OCI-LY3 (cell line): Measurements from ENCODE around the gene UMPS.
"Not testable (repeated sequence)": the region's sequence is repeated elsewhere in the genome, so short reads cannot be mapped to it uniquely, and the experiment has no call there.

ENCODE experiments used
- H2AFZ ChIP-seq: fragments of 200-600, 300-600 bp; shearing (Covaris generic); 2 replicates; pipeline ENCODE4 v1.6.0; 2014; ENCODE audit warnings: antibody characterized with exemption, low read depth, low read length
- H3K27ac ChIP-seq: fragments of 200-600, 300-600 bp; sonication (generic); 2 replicates; pipeline ENCODE4 v1.5.1; 2014; ENCODE audit warnings: mild to moderate bottlenecking, low read length, moderate library complexity, mixed read lengths
- H3K27me3 ChIP-seq: fragments of 200-600, 300-600 bp; sonication (generic); 2 replicates; pipeline ENCODE4 v1.6.1; 2014; ENCODE audit warnings: low read depth, low read length, mixed read lengths
- H3K36me3 ChIP-seq: fragments of 200-600, 300-600 bp; sonication (generic); replicated peaks from 2 replicates; pipeline ENCODE3; 2014; ENCODE audit warnings: low read depth, low read length, mixed read lengths
- H3K4me1 ChIP-seq: fragments of 300-600, 200-600 bp; sonication (generic); 2 replicates; pipeline ENCODE4 v1.6.1; 2014; ENCODE audit warnings: low read length, mixed read lengths
- H3K4me2 ChIP-seq: fragments of 200-600, 300-600 bp; sonication (generic); 2 replicates; pipeline ENCODE4 v1.6.1; 2014; ENCODE audit warnings: low read length, mixed read lengths
- H3K4me3 ChIP-seq: fragments of 300-600, 200-600 bp; sonication (generic); 2 replicates; pipeline ENCODE4 v1.5.1; 2014; ENCODE audit warnings: antibody characterized with exemption, mild to moderate bottlenecking, low read length, moderate library complexity
- H3K79me2 ChIP-seq: fragments of 300-600, 200-600 bp; shearing (Covaris generic); 2 replicates; pipeline ENCODE4 v1.6.1; 2014; ENCODE audit warnings: mild to moderate bottlenecking, low read length, mixed read lengths
- H3K9ac ChIP-seq: fragments of 300-600, 200-600 bp; shearing (Covaris generic); 2 replicates; pipeline ENCODE4 v1.6.0; 2014; ENCODE audit warnings: mild to moderate bottlenecking, low read length, moderate library complexity
- H3K9me3 ChIP-seq: fragments of 200-600, 300-600 bp; shearing (Covaris generic); 2 replicates; pipeline ENCODE4 v1.6.1; 2014; ENCODE audit warnings: low read length, mixed read lengths; ENCODE audit not compliant: insufficient read depth
- H4K20me1 ChIP-seq: fragments of 200-600, 300-600 bp; sonication (generic); 2 replicates; pipeline ENCODE4 v1.6.1; 2016; ENCODE audit warnings: low read length, mixed read lengths; ENCODE audit not compliant: insufficient read depth
- EZH2phosphoT487 ChIP-seq: fragments of 200-600 bp; shearing (Covaris generic); IDR thresholded peaks from 2 replicates; pipeline ENCODE4 v1.6.1; 2018; ENCODE audit warnings: antibody characterized with exemption, mixed run types, low read depth
- TF ChIP-seq, protein P1 (sequence below): fragments of 200-600, 300-600 bp; sonication (generic); IDR thresholded peaks from 2 replicates; pipeline ENCODE4 v1.5.1; 2014; ENCODE audit warnings: antibody characterized with exemption, low read length, low read depth

The UMPS gene

DNA sequence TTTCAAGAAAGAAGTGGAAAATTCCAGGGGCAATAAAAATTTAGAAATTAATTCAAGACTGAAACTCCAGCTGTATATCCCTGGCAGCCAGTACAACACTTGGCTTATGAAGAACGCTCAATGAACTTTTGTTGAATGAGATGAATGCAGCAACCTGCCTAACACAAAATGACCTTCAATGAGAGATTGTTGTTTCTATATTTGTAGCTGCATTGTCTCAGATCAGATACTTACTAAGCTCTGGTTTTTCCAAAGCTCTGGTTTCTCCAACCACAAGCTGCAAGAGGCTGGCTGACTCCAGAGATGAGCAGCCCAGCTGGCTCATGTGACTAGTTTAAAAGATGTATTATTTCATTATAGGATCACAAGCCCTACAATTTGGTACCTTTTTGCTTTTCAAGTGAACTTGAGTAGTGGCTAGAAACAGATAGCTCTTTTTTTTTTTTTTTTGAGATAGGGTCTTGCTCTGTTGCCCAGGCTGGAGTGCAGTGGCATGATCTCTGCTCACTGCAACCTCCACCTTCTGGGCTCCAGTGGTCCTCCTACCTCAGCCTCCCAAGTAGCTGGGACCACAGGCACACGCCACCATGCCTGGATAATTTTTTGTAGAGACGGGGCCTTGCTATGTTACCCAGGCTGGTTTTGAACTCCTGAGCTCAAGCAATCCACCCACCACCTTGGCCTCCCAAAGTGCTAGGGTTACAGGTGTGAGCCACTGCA is 57.4 kb downstream of the UMPS start:
- no peaks in the 10 kb centered on the region for H3K36me3 ChIP-seq
- no peaks in the 10 kb centered on the region for H3K4me1 ChIP-seq
- no peaks in the 10 kb centered on the region for H4K20me1 ChIP-seq
- H3K27me3 ChIP-seq, result 0 out of 2 replicates have a peak, but pooled peaks cover 4% of the 10 kb centered on the region
- no peak overlapping the region for H3K9ac ChIP-seq
- no peak overlapping the region for H2AFZ ChIP-seq
- TF ChIP-seq, protein P1, sequence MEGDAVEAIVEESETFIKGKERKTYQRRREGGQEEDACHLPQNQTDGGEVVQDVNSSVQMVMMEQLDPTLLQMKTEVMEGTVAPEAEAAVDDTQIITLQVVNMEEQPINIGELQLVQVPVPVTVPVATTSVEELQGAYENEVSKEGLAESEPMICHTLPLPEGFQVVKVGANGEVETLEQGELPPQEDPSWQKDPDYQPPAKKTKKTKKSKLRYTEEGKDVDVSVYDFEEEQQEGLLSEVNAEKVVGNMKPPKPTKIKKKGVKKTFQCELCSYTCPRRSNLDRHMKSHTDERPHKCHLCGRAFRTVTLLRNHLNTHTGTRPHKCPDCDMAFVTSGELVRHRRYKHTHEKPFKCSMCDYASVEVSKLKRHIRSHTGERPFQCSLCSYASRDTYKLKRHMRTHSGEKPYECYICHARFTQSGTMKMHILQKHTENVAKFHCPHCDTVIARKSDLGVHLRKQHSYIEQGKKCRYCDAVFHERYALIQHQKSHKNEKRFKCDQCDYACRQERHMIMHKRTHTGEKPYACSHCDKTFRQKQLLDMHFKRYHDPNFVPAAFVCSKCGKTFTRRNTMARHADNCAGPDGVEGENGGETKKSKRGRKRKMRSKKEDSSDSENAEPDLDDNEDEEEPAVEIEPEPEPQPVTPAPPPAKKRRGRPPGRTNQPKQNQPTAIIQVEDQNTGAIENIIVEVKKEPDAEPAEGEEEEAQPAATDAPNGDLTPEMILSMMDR, result no peak
- no peak for TF ChIP-seq EZH2phosphoT487
- H3K4me2 ChIP-seq, result no peak overlapping the region
- no peak overlapping the region for H3K27ac ChIP-seq
- no peak overlapping the region for H3K4me3 ChIP-seq
- no peaks in the 10 kb centered on the region for H3K79me2 ChIP-seq
- no peaks in the 10 kb centered on the region for H3K9me3 ChIP-seq

DNA sequence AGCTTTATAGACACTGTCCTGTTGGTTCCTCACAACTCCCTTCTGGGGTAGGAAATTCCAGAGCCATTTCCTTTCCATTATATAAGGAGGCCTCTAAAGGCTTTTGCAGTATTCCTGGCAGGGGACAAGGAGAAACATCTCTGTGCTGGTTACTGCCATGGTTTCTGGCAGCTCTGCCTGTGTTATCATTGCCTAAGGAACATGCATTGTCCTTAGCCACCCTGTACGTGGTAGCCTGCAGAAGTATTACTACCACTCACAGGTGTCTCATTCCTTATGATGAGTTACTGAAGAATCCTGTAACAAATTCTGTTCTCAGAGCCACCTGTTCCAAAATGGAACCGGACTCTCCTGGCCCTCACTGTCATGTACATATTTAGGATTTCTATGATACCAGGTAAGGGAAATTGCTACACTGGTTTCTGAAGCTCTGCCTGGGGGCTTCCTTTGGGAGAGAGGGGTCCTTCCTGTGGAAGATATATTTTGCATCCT is 58.0 kb downstream of the UMPS start:
- no peaks in the 10 kb centered on the region for H3K4me1 ChIP-seq
- H4K20me1 ChIP-seq, result no peaks in the 10 kb centered on the region
- H3K4me2 ChIP-seq, result no peak overlapping the region
- no peaks in the 10 kb centered on the region for H3K9me3 ChIP-seq
- TF ChIP-seq, protein P1, result no peak
- no peak for TF ChIP-seq EZH2phosphoT487
- no peak overlapping the region for H3K4me3 ChIP-seq
- no peaks in the 10 kb centered on the region for H3K79me2 ChIP-seq
- 0 out of 2 replicates have a peak, but pooled peaks cover 4% of the 10 kb centered on the region for H3K27me3 ChIP-seq
- H3K36me3 ChIP-seq, result no peaks in the 10 kb centered on the region
- H2AFZ ChIP-seq, result no peak overlapping the region
- no peak overlapping the region for H3K9ac ChIP-seq
- no peak overlapping the region for H3K27ac ChIP-seq

DNA sequence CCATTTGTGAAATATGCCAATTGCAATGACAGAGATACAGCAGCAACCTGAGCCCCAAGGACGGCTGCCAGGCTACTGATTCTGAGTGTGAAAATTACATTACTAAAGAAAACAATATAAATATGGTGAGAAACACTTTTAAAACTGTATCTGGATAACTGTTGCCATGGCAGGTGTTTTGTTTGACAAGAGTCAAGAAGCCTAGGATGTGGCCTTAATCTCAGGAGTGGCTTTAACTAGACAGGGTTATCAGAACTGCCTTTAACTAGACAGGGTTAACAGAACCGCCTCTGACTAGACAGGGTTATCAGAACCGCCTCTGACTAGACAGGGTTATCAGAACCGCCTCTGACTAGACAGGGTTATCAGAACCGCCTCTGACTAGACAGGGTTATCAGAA is 58.9 kb downstream of the UMPS start:
- H3K27ac ChIP-seq, H3K4me1 ChIP-seq: not testable (repeated sequence)

GRCh38 chr3:124791142-124791541 is 60.9 kb downstream of the UMPS start:
- Histone ChIP-seq H3K4me3 (no peak overlapping the region), H3K27me3 (0 out of 2 replicates have a peak, but pooled peaks cover 4% of the 10 kb centered on the region), H4K20me1 (no peaks in the 10 kb centered on the region), H3K79me2 (no peaks in the 10 kb centered on the region), H3K9ac (no peak overlapping the region), H3K27ac (no peak overlapping the region), H3K4me2 (no peak overlapping the region), H3K9me3 (no peaks in the 10 kb centered on the region), H2AFZ (no peak overlapping the region), H3K4me1 (no peaks in the 10 kb centered on the region), H3K36me3 (no peaks in the 10 kb centered on the region)
- TF ChIP-seq, protein P1, result no peak
- no peak for TF ChIP-seq EZH2phosphoT487

More for the DNA sequence above, 58.9 kb downstream of the UMPS start:
- not testable (repeated sequence) for H3K36me3 ChIP-seq, H3K9ac ChIP-seq, H3K4me3 ChIP-seq, H3K27me3 ChIP-seq, H2AFZ ChIP-seq, H3K79me2 ChIP-seq, H3K4me2 ChIP-seq, H3K9me3 ChIP-seq, H4K20me1 ChIP-seq
